PC-9 (cell line): Measurements from ENCODE around the gene SETD1B. TPM values are rescaled to one million over a fixed set of nuclear protein-coding genes. Genes with fewer than 3 reads are reported as not detected.

Source experiments
- BruUV-seq: library from RNA; stranded (reverse); fragments of 400-500 nt; replicated peaks from 2 replicates; lab custom pipeline; 2021; lab: Mats Ljungman, UMichigan
- CTCF ChIA-PET: fragments of 300-600 bp; sonication (Branson Sonifier 250); formaldehyde crosslinking; loops from one replicate; lab custom pipeline; 2022; ENCODE audit warnings: antibody characterized with exemption; lab: Charles Lee
- POLR2A ChIA-PET: fragments of 300-600 bp; sonication (Branson Sonifier 250); formaldehyde crosslinking; loops from one replicate; lab custom pipeline; 2022; ENCODE audit warnings: antibody characterized with exemption; ENCODE audit not compliant: unreplicated experiment; lab: Charles Lee
- DNase-seq, 2 experiments: peaks; one replicate each; pipeline versions ENCODE4 v3.0.0 to v3.0.0-alpha.2; 2015 to 2022; ENCODE audit warnings: mixed read lengths in 1 of 2
- H2AFZ ChIP-seq: fragments of 200-600 bp; sonication (generic); 2 replicates; pipeline ENCODE4 v1.8.1; 2017; ENCODE audit warnings: antibody characterized with exemption
- H3F3A ChIP-seq: fragments of 200-600 bp; sonication (generic); 2 replicates; pipeline ENCODE4 v1.8.1; 2017; ENCODE audit warnings: antibody characterized with exemption, mild to moderate bottlenecking, low read depth; ENCODE audit not compliant: insufficient read depth
- H3K27ac ChIP-seq: fragments of 200-600 bp; sonication (generic); 2 replicates; pipeline ENCODE4 v1.6.1; 2016; ENCODE audit warnings: mixed run types
- H3K27me3 ChIP-seq: fragments of 200-600 bp; sonication (generic); 2 replicates; pipeline ENCODE4 v1.6.1; 2016; ENCODE audit warnings: low read depth, mixed run types; ENCODE audit not compliant: insufficient read depth
- H3K36me3 ChIP-seq: fragments of 200-600 bp; sonication (generic); 2 replicates; pipeline ENCODE4 v1.6.1; 2016; ENCODE audit warnings: low read depth, mixed run types
- H3K4me1 ChIP-seq: fragments of 200-600 bp; sonication (generic); replicated peaks from 2 replicates; pipeline ENCODE4 v1.6.1; 2016; ENCODE audit warnings: mixed run types; ENCODE audit not compliant: insufficient read depth
- H3K4me2 ChIP-seq: fragments of 200-600 bp; sonication (generic); 2 replicates; pipeline ENCODE4 v1.6.1; 2017; ENCODE audit warnings: mixed run types
- H3K4me3 ChIP-seq: fragments of 200-600 bp; sonication (generic); 2 replicates; pipeline ENCODE4 v1.6.1; 2016; ENCODE audit warnings: mixed run types
- H3K79me2 ChIP-seq: fragments of 200-600 bp; sonication (generic); 2 replicates; pipeline ENCODE4 v1.6.1; 2017; ENCODE audit warnings: low read depth, mixed run types
- H3K9me2 ChIP-seq: fragments of 200-600 bp; sonication (generic); 2 replicates; pipeline ENCODE4 v1.8.1; 2017; ENCODE audit warnings: mild to moderate bottlenecking; ENCODE audit not compliant: insufficient read depth
- H3K9me3 ChIP-seq: fragments of 200-600 bp; sonication (generic); 2 replicates; pipeline ENCODE4 v1.8.1; 2016; ENCODE audit warnings: low read depth; ENCODE audit not compliant: insufficient read depth
- H4K20me1 ChIP-seq: fragments of 200-600 bp; sonication (generic); 2 replicates; pipeline ENCODE4 v1.8.1; 2017; ENCODE audit not compliant: insufficient read depth
- CTCF ChIP-seq: fragments of 200-600 bp; sonication (generic); conservative IDR thresholded peaks from 2 replicates; pipeline ENCODE4 v1.6.1; 2017; ENCODE audit warnings: mixed run types, antibody characterized with exemption, mild to moderate bottlenecking, moderate library complexity
- EZH2 ChIP-seq: fragments of 200-600 bp; sonication (generic); IDR thresholded peaks from 2 replicates; pipeline ENCODE4 v1.8.0; 2017; ENCODE audit warnings: antibody characterized with exemption, low read depth
- intact Hi-C: fragments of 100-400 bp; cut with micrococcal nuclease; formaldehyde crosslinking; loops from one replicate; pipeline ENCODE4 v1.10.0; 2022; ENCODE audit not compliant: unreplicated experiment
- total RNA-seq: library from RNA; stranded (reverse); gene quantifications from 2 replicates; pipeline ENCODE4 v1.2.3, GENCODE V29; 2021

The SETD1B gene
- total RNA-seq, 1 experiment from 2014 or later, result 22.6 TPM

- no peak overlapping the region for H3K4me2 ChIP-seq
- TF ChIP-seq CTCF, result no peak
- H3K4me3 ChIP-seq, result no peak overlapping the region
- BruUV-seq, result no TSS peak
- H3F3A ChIP-seq, result peaks cover 13% of the 10 kb centered on the region; the same call in 1 of the 2 replicates
- H3K36me3 ChIP-seq, result peaks cover 14% of the 10 kb centered on the region; the same call in 1 of the 2 replicates
- H3K27ac ChIP-seq, result no peak overlapping the region
- ChIA-PET CTCF (interaction anchor here (0.9 kb wide), 1 partner anchor 23 kb away, joined by 3 read pairs; no protein-coding TSS in a partner anchor), POLR2A (no interaction called here)
- H3K27me3 ChIP-seq, result no peaks in the 10 kb centered on the region
- no peaks in the 10 kb centered on the region for H3K9me3 ChIP-seq
- H3K4me1 ChIP-seq, result peaks cover 10% of the 10 kb centered on the region
- peaks cover 33% of the 10 kb centered on the region for H3K79me2 ChIP-seq
- no peak for DNase-seq
- H2AFZ ChIP-seq, result no peak overlapping the region
- H4K20me1 ChIP-seq, result peaks cover 35% of the 10 kb centered on the region
- intact Hi-C loops, result no loop called here
- no peaks in the 10 kb centered on the region for H3K9me2 ChIP-seq
Observed at GRCh38 chr12:121815263-121815662, 11.5 kb downstream of the SETD1B start.

- no peak for DNase-seq
- Histone ChIP-seq H4K20me1 (peaks cover 28% of the 10 kb centered on the region), H3K9me2 (no peaks in the 10 kb centered on the region), H3K36me3 (peaks cover 14% of the 10 kb centered on the region; the same call in 1 of the 2 replicates), H3K79me2 (peaks cover 19% of the 10 kb centered on the region), H3K4me1 (no peaks in the 10 kb centered on the region), H3K4me2 (no peak overlapping the region), H3K27ac (no peak overlapping the region), H3K27me3 (no peaks in the 10 kb centered on the region), H2AFZ (no peak overlapping the region), H3F3A (no peaks in the 10 kb centered on the region; the same call in 1 of the 2 replicates), H3K4me3 (no peak overlapping the region), H3K9me3 (no peaks in the 10 kb centered on the region)
- ChIA-PET POLR2A (interaction anchor here (0.7 kb wide), 1 partner anchor 11 kb away, joined by 3 read pairs; no protein-coding TSS in a partner anchor), CTCF (no interaction called here)
- BruUV-seq, result no TSS peak
- intact Hi-C loops, result no loop called here
- TF ChIP-seq CTCF (no peak), EZH2 (no peak)
Observed at GRCh38 chr12:121816925-121817647, 13.3 kb downstream of the SETD1B start.

GRCh38 chr12:121817648-121818043, 13.8 kb downstream of the SETD1B start:
- peaks cover 14% of the 10 kb centered on the region; the same call in 1 of the 2 replicates for H3K36me3 ChIP-seq
- no peaks in the 10 kb centered on the region for H3K27me3 ChIP-seq
- TF ChIP-seq CTCF, result no peak
- TF ChIP-seq EZH2, result no peak
- ChIA-PET POLR2A (no interaction called here), CTCF (no interaction called here)
- intact Hi-C loops, result no loop called here
- no peak overlapping the region for H3K4me2 ChIP-seq
- H3K4me1 ChIP-seq, result no peaks in the 10 kb centered on the region
- no peak overlapping the region for H2AFZ ChIP-seq
- peaks cover 22% of the 10 kb centered on the region for H4K20me1 ChIP-seq
- H3K9me3 ChIP-seq, result no peaks in the 10 kb centered on the region
- H3F3A ChIP-seq, result no peaks in the 10 kb centered on the region; the same call in 1 of the 2 replicates
- peaks cover 13% of the 10 kb centered on the region for H3K79me2 ChIP-seq
- DNase-seq, result no peak
- no peak overlapping the region for H3K4me3 ChIP-seq
- BruUV-seq, result no TSS peak
- no peak overlapping the region for H3K27ac ChIP-seq
- H3K9me2 ChIP-seq, result no peaks in the 10 kb centered on the region
